Endothelial cell of umbilical vein (primary cell): ENCODE measurements around the gene PLXND1. TPM values are rescaled to one million over a fixed set of nuclear protein-coding genes. Genes with fewer than 3 reads are reported as not detected.

Source experiments
- BruUV-seq: library from RNA; stranded (reverse); fragments of 400-500 nt; replicated peaks from 2 replicates; lab custom pipeline; 2021; lab: Mats Ljungman, UMichigan
- CTCF ChIA-PET: fragments of 300-600, 350-600 bp; sonication (Branson Sonifier 250); formaldehyde crosslinking; loops from one replicate; lab custom pipeline; 2021; ENCODE audit warnings: antibody characterized with exemption, inconsistent platforms; lab: Charles Lee
- POLR2A ChIA-PET: fragments of 300-600, 350-600 bp; sonication (Branson Sonifier 250); formaldehyde crosslinking; loops from one replicate; lab custom pipeline; 2021; ENCODE audit warnings: antibody characterized with exemption, inconsistent platforms; lab: Charles Lee
- DNase-seq: peaks from one replicate; pipeline ENCODE4 v3.0.0-alpha.2; 2011; ENCODE audit warnings: low read depth, low spot score
- FAIRE-seq: peaks from 2 replicates; lab custom pipeline; 2011; peaks lifted over from hg19 to GRCh38; lab: Jason Lieb, UNC
- H2AFZ ChIP-seq: 2 replicates; pipeline ENCODE4 v1.6.0; 2012; ENCODE audit warnings: low read depth, low read length, control low read depth, inconsistent platforms
- H3K27ac ChIP-seq: 2 replicates; pipeline ENCODE4 v1.5.1; 2011; ENCODE audit warnings: low read depth, mild to moderate bottlenecking, control low read depth, low read length, moderate library complexity; ENCODE audit not compliant: insufficient read depth
- H3K27me3 ChIP-seq, 2 experiments: 2 replicates each; pipeline versions ENCODE4 v1.6.0 to v1.6.1; 2011; ENCODE audit warnings: low read length in 2 of 2, mixed read lengths in 1 of 2; ENCODE audit not compliant: control insufficient read depth in 2 of 2, insufficient read depth in 2 of 2
- H3K36me3 ChIP-seq, 2 experiments: 2 replicates in 1 of 2; 3 replicates in 1 of 2; pipeline ENCODE4 v1.5.1; 2011; ENCODE audit warnings: low read length in 2 of 2, mild to moderate bottlenecking in 1 of 2, moderate library complexity in 1 of 2; ENCODE audit not compliant: control insufficient read depth in 2 of 2, insufficient read depth in 2 of 2; ENCODE audit errors: extremely low read depth in 1 of 2
- H3K4me1 ChIP-seq: 3 replicates; pipeline ENCODE4 v1.5.1; 2011; ENCODE audit warnings: mild to moderate bottlenecking, low read length; ENCODE audit not compliant: control insufficient read depth, insufficient read depth; ENCODE audit errors: extremely low read depth
- H3K4me2 ChIP-seq: 2 replicates; pipeline ENCODE4 v1.6.1; 2011; ENCODE audit warnings: low read length, control low read depth, mixed read lengths; ENCODE audit not compliant: insufficient read depth
- H3K4me3 ChIP-seq, 3 experiments: fragments of 200-600 bp in 1 of 3; sonication (generic), shearing (Covaris generic) in 1 of 3; replicated peaks in 1 of 3; 2 replicates each; pipeline ENCODE4 v1.5.1; 2011 to 2016; ENCODE audit warnings: control low read depth in 3 of 3, low read length in 3 of 3, mild to moderate bottlenecking in 2 of 3, inconsistent platforms in 1 of 3, low read depth in 1 of 3, moderate library complexity in 1 of 3; ENCODE audit not compliant: insufficient read depth in 1 of 3
- H3K79me2 ChIP-seq: 2 replicates; pipeline ENCODE4 v1.6.0; 2012; ENCODE audit warnings: low read length, inconsistent platforms; ENCODE audit not compliant: control insufficient read depth, insufficient read depth
- H3K9ac ChIP-seq: replicated peaks from 2 replicates; pipeline ENCODE3; 2011; ENCODE audit warnings: low read length, control low read depth; ENCODE audit not compliant: insufficient read depth; ENCODE audit errors: extremely low read depth
- H3K9me1 ChIP-seq: replicated peaks from 3 replicates; pipeline ENCODE4 v1.6.0; 2011; ENCODE audit warnings: mild to moderate bottlenecking, low read length; ENCODE audit not compliant: control insufficient read depth, insufficient read depth; ENCODE audit errors: extremely low read depth
- H3K9me3 ChIP-seq: replicated peaks from 2 replicates; pipeline ENCODE4 v1.5.1; 2012; ENCODE audit warnings: low read length, inconsistent platforms; ENCODE audit not compliant: control insufficient read depth, insufficient read depth
- H4K20me1 ChIP-seq: replicated peaks from 2 replicates; pipeline ENCODE3; 2011; ENCODE audit warnings: mild to moderate bottlenecking, low read length; ENCODE audit not compliant: control insufficient read depth, insufficient read depth; ENCODE audit errors: extremely low read depth
- EZH2 ChIP-seq: IDR thresholded peaks from 2 replicates; pipeline ENCODE4 v1.6.1; 2012; ENCODE audit warnings: borderline replicate concordance, low read depth, mild to moderate bottlenecking, moderate library complexity, low read length, inconsistent platforms; ENCODE audit not compliant: severe bottlenecking
- FOS ChIP-seq: IDR thresholded peaks from 2 replicates; pipeline ENCODE4 v1.6.1; 2011; ENCODE audit warnings: mild to moderate bottlenecking, low read length, moderate library complexity, borderline replicate concordance; ENCODE audit not compliant: insufficient read depth
- GATA2 ChIP-seq: IDR thresholded peaks from 2 replicates; pipeline ENCODE4 v1.7.0; 2011; ENCODE audit warnings: low read depth, mild to moderate bottlenecking, moderate library complexity, mixed read lengths, low read length; ENCODE audit not compliant: insufficient read length, insufficient read depth
- JUN ChIP-seq: IDR thresholded peaks from 2 replicates; pipeline ENCODE4 v1.6.1; 2011; ENCODE audit warnings: borderline replicate concordance, low read depth; ENCODE audit not compliant: insufficient read length, insufficient read depth
- MYC ChIP-seq: IDR thresholded peaks from one replicate; pipeline ENCODE4 v1.6.1; 2011; ENCODE audit warnings: mild to moderate bottlenecking, low read depth, low read length
- POLR2A ChIP-seq: IDR thresholded peaks from 2 replicates; pipeline ENCODE4 v1.6.1; 2012; ENCODE audit warnings: low read depth, mild to moderate bottlenecking, control low read depth, low read length
- POLR2AphosphoS5 ChIP-seq: IDR thresholded peaks from 2 replicates; pipeline ENCODE4 v1.6.1; 2012; ENCODE audit warnings: low read depth, mild to moderate bottlenecking, control low read depth, low read length, moderate library complexity; ENCODE audit not compliant: insufficient read depth
- dilution Hi-C: fragments of 300-500 bp; cut with MboI; formaldehyde crosslinking; loops from one replicate; pipeline ENCODE4 v1.15.0; 2019; ENCODE audit warnings: low sequenced_read_pairs; ENCODE audit not compliant: extremely low pct_ligation_motif_present
- intact Hi-C: fragments of 100-400 bp; cut with micrococcal nuclease; formaldehyde crosslinking; loops from one replicate; pipeline ENCODE4 v1.10.0; 2022
- polyA plus RNA-seq, 4 experiments: library from polyadenylated mRNA; depleted of rRNA in 3 of 4; stranded (reverse) in 3 of 4; unstranded in 1 of 4; fragments of >200 nt; gene quantifications; 2 replicates each; pipeline versions ENCODE4 v1.2.1 to v1.2.3, GENCODE V29; 2011 to 2012; ENCODE audit warnings: missing spikeins in 1 of 4
- total RNA-seq: library from RNA; stranded (reverse); gene quantifications from 2 replicates; pipeline ENCODE4 v1.2.3, GENCODE V29; 2021
- TF ChIP-seq, protein P1 (sequence below), 2 donors: IDR thresholded peaks; 1 replicate in 1 of 2; 2 replicates in 1 of 2; pipeline ENCODE4 v1.5.1; 2011; ENCODE audit warnings: low read length in 2 of 2, mild to moderate bottlenecking in 2 of 2, moderate library complexity in 2 of 2, control low read depth in 1 of 2, inconsistent platforms in 1 of 2, low read depth in 1 of 2; ENCODE audit not compliant: insufficient read depth in 1 of 2; ENCODE audit errors: extremely low read depth in 1 of 2
- TF ChIP-seq, protein P2 (sequence below): IDR thresholded peaks from 2 replicates; pipeline ENCODE4 v1.6.1; 2011; ENCODE audit not compliant: insufficient read depth, insufficient read length

PLXND1 gene
- total and polyA plus RNA-seq, 2 donors (not counting 3 experiments of a cell fraction or from before 2014, with no cell fraction given): 300 to 834 TPM

DNA sequence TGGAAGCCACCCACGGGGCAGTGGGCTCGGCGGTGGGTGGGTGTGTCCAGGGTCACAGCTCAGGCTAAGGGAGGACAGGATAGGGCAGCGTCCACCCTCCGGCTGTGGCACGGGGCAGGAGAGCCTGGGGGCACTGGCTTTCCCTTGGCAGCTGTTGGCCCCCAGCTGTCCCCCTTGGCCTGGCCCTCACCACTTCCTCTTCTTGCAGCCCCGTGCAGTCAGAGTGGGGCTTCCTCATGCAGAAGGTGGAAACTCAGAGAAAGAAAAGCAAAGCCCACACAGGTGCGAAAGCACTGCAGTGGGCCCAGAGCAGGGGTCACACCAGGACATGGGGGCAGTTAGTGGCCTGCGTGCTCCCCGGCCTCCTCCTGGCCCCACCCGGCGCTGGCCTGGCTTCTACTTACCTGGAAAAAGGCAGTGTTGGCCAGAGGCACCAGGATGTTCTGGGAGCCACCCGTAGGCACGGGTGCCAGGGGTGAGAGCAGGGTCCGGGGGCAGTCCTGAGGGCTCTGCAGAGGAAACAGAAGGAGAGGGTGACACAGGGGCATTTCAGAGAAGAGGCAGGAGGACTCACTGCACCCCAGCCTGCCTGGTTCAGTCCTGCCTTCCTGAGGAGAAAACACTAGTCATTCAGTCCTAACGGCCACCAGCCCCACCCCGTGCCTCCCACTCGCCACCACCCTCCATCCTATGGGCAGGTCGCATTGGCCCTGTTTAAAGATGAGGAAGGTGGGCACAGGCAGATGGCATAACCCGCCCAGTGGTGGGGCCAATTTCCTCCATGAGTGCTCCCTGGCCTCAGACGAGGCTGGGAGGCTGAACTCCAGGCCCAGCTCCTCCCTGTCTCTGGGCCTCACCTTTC is 28.3 kb downstream of the PLXND1 start:
- no peak overlapping the region for H3K27ac ChIP-seq
- ChIA-PET POLR2A (interaction anchor here (1.3 kb wide), 1 partner anchor 16 kb away, joined by 3 read pairs; no protein-coding TSS in a partner anchor), CTCF (interaction anchor here (1.1 to 2.8 kb wide), 3 partner anchors 11 to 88 kb away, joined by 3 to 10 read pairs (median 3); no protein-coding TSS in a partner anchor)
- BruUV-seq: no TSS peak
- no peak overlapping the region for H3K4me2 ChIP-seq
- peaks cover 17% of the 10 kb centered on the region for H3K79me2 ChIP-seq
- H3K36me3 ChIP-seq: peaks cover 25 to 83% of the 10 kb centered on the region in 2 experiments
- H4K20me1 ChIP-seq: no peaks in the 10 kb centered on the region
- no peaks in the 10 kb centered on the region for H3K27me3 ChIP-seq
- H3K9me3 ChIP-seq: no peaks in the 10 kb centered on the region
- intact Hi-C loops (no loop called here), dilution Hi-C loops (no loop called here)
- H3K9me1 ChIP-seq: no peaks in the 10 kb centered on the region
- H3K4me1 ChIP-seq: peaks cover 12% of the 10 kb centered on the region
- FAIRE-seq: no peak
- H3K9ac ChIP-seq: no peak overlapping the region
- TF ChIP-seq POLR2AphosphoS5 (no peak), GATA2 (no peak), EZH2 (no peak), JUN (no peak), MYC (no peak), POLR2A (no peak), FOS (no peak)
- TF ChIP-seq, protein P1, sequence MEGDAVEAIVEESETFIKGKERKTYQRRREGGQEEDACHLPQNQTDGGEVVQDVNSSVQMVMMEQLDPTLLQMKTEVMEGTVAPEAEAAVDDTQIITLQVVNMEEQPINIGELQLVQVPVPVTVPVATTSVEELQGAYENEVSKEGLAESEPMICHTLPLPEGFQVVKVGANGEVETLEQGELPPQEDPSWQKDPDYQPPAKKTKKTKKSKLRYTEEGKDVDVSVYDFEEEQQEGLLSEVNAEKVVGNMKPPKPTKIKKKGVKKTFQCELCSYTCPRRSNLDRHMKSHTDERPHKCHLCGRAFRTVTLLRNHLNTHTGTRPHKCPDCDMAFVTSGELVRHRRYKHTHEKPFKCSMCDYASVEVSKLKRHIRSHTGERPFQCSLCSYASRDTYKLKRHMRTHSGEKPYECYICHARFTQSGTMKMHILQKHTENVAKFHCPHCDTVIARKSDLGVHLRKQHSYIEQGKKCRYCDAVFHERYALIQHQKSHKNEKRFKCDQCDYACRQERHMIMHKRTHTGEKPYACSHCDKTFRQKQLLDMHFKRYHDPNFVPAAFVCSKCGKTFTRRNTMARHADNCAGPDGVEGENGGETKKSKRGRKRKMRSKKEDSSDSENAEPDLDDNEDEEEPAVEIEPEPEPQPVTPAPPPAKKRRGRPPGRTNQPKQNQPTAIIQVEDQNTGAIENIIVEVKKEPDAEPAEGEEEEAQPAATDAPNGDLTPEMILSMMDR (IDR thresholded peaks at IDR 0.05; ENCODE audit: extremely low read depth in 1 of 2, insufficient read depth in 1 of 2, low read depth in 1 of 2, low read length in 2 of 2): no peak
- TF ChIP-seq, protein P2, sequence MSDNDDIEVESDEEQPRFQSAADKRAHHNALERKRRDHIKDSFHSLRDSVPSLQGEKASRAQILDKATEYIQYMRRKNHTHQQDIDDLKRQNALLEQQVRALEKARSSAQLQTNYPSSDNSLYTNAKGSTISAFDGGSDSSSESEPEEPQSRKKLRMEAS: no peak
- no peak overlapping the region for H3K4me3 ChIP-seq
- no peak for DNase-seq
- no peak overlapping the region for H2AFZ ChIP-seq
